Measurements from ENCODE around the gene SRGAP1. TPM values are rescaled to one million over a fixed set of nuclear protein-coding genes. Genes with fewer than 3 reads are reported as not detected.

SRGAP1 gene
- total and polyA plus RNA-seq, 9 of the 15 experiments (the other 6 are each of a cell fraction or from before 2014, with no cell fraction given) = 0.01 to 0.13 (median 0.04) TPM; not detected in 3

DNA sequence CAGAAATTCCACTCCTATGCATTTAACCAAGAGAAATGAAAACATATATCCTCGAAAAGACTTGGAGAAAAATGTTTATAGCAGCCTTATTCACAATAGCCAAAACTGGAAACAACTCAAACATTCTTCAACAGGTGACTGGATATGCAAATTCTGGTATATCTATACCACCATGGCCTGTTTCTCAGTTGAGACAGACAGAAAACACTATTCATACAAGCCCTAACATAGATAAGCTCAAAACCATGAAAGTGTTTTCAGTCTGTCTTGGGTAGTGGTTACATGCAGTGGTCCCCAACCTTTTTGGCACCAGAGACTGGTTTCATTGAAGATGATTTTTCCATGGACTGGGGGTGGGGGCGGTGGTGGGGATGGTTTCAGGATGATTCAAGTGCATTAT lies 83.8 kb downstream of the SRGAP1 start:
- no peaks in the 10 kb centered on the region for H3K9me1 ChIP-seq (ENCODE audit: control insufficient read depth, insufficient read depth, low read length)
- H3K4me2 ChIP-seq (ENCODE audit: insufficient read depth, low read length) = no peak overlapping the region
- no peaks in the 10 kb centered on the region for H3K36me3 ChIP-seq (ENCODE audit: control insufficient read depth, insufficient read depth, low read length)
- 8% methylated on average over 2 of the region's 2 CpGs for WGBS (ENCODE audit: insufficient coverage, low coverage, missing lambda C conversion rate)
- ChIA-PET CTCF (ENCODE audit: low intra/inter-chr PET ratio) (no interaction called here), POLR2A (no interaction called here)
- FAIRE-seq (no peak), ATAC-seq (no peak), DNase-seq (ENCODE audit: extremely low read depth in 1 of 4, low spot score in 3 of 4) (no peak)
- H3K27me3 ChIP-seq (ENCODE audit: control insufficient read depth in 2 of 2, insufficient read depth in 2 of 2, low read length in 2 of 2) = no peaks in the 10 kb centered on the region
- in situ Hi-C loops (cut with MboI) = no loop called here
- H3K4me3 ChIP-seq = no peak overlapping the region
- H4K20me1 ChIP-seq (replicated peaks; ENCODE audit: control insufficient read depth, insufficient read depth, low read length) = no peaks in the 10 kb centered on the region
- BruUV-seq (replicated peaks) = no TSS peak
- H3K9me3 ChIP-seq (replicated peaks; ENCODE audit: control insufficient read depth, insufficient read depth, low read depth, low read length) = no peaks in the 10 kb centered on the region
- H3K79me2 ChIP-seq (ENCODE audit: control insufficient read depth, insufficient read depth, low read length) = no peaks in the 10 kb centered on the region
- no peaks in the 10 kb centered on the region for H3K4me1 ChIP-seq (replicated peaks in 1 of 2; ENCODE audit: control insufficient read depth in 2 of 2, insufficient read depth in 2 of 2, low read length in 2 of 2)
- no peak overlapping the region for H3K27ac ChIP-seq (ENCODE audit: extremely low read depth, low read depth, low read length)
- H2AFZ ChIP-seq (ENCODE audit: low read depth, low read length) = no peak overlapping the region
- intact Hi-C loops (cut with micrococcal nuclease) = no loop called here
- TF ChIP-seq, protein P1, sequence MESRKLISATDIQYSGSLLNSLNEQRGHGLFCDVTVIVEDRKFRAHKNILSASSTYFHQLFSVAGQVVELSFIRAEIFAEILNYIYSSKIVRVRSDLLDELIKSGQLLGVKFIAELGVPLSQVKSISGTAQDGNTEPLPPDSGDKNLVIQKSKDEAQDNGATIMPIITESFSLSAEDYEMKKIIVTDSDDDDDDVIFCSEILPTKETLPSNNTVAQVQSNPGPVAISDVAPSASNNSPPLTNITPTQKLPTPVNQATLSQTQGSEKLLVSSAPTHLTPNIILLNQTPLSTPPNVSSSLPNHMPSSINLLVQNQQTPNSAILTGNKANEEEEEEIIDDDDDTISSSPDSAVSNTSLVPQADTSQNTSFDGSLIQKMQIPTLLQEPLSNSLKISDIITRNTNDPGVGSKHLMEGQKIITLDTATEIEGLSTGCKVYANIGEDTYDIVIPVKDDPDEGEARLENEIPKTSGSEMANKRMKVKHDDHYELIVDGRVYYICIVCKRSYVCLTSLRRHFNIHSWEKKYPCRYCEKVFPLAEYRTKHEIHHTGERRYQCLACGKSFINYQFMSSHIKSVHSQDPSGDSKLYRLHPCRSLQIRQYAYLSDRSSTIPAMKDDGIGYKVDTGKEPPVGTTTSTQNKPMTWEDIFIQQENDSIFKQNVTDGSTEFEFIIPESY (CRISPR knock-in tag; IDR thresholded peaks at IDR 0.05) = no peak
- TF ChIP-seq ZBTB34 (CRISPR knock-in tag; IDR thresholded peaks at IDR 0.05) (no peak), ZNF146 (CRISPR knock-in tag; IDR thresholded peaks at IDR 0.05; ENCODE audit: unreplicated experiment) (no peak)
- no peak overlapping the region for H3K9ac ChIP-seq (ENCODE audit: insufficient read depth in 1 of 2, low read depth in 2 of 2, low read length in 2 of 2)

Measured in K562 (cell line).